ENCODE data around the gene POC1A. TPM values are rescaled to one million over a fixed set of nuclear protein-coding genes. Genes with fewer than 3 reads are reported as not detected.

Gene POC1A
- total RNA-seq, 2 experiments from 2014 or later = 31.7 to 32.3 TPM

- no peak for ATAC-seq
Measured at GRCh38 chr3:52149021-52149420, 5.2 kb downstream of the POC1A start.

DNA sequence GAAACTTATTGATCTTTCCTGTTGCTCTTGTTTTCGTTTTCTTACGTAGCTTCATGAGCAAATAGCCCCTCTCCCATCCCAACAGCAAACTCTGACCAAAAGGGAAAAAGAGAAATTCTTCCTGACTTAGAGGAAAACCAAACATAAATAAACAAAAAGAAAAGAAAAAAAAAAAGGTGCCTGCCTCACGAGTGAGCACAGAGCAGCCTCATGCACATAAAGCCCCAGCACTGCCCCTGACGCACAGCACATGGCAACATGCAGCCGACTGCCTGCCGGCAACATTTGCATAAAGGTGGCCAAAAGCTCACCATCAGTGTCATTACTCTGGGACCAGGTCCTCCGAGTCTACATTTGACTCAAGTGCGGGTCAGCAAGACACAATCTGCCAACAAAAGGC is 6.4 kb downstream of the POC1A start:
- Mint-ChIP-seq H3K4me1 (ENCODE audit: low read depth) (peaks cover 19% of the 10 kb centered on the region), H3K36me3 (ENCODE audit: low read depth) (peaks cover 34% of the 10 kb centered on the region), H3K27ac (no peak overlapping the region), H3K27me3 (ENCODE audit: low read depth) (no peaks in the 10 kb centered on the region), H3K9me3 (ENCODE audit: insufficient read depth) (no peaks in the 10 kb centered on the region), H3K4me3 (no peak overlapping the region)
- POLR2A ChIA-PET = interaction anchor here (0.7 kb wide), 1 partner anchor 152 kb away, joined by 4 read pairs; the partner anchor contains the start of gene RPL29
- CTCF ChIA-PET = interaction anchor here (1.9 kb wide), 1 partner anchor 146 kb away, joined by 11 read pairs; no protein-coding TSS in a partner anchor
- DNase-seq = no peak
- ATAC-seq = no peak

More at GRCh38 chr3:52149021-52149420, 5.2 kb downstream of the POC1A start:
- Mint-ChIP-seq H3K9me3 (ENCODE audit: insufficient read depth) (no peaks in the 10 kb centered on the region), H3K4me3 (no peak overlapping the region), H3K27ac (no peak overlapping the region), H3K36me3 (ENCODE audit: low read depth) (peaks cover 33% of the 10 kb centered on the region), H3K27me3 (ENCODE audit: low read depth) (no peaks in the 10 kb centered on the region), H3K4me1 (ENCODE audit: low read depth) (peaks cover 24% of the 10 kb centered on the region)
- POLR2A ChIA-PET = no interaction called here
- DNase-seq = no peak
- CTCF ChIA-PET = interaction anchor here (1.9 kb wide), 1 partner anchor 147 kb away, joined by 11 read pairs; no protein-coding TSS in a partner anchor

DNA sequence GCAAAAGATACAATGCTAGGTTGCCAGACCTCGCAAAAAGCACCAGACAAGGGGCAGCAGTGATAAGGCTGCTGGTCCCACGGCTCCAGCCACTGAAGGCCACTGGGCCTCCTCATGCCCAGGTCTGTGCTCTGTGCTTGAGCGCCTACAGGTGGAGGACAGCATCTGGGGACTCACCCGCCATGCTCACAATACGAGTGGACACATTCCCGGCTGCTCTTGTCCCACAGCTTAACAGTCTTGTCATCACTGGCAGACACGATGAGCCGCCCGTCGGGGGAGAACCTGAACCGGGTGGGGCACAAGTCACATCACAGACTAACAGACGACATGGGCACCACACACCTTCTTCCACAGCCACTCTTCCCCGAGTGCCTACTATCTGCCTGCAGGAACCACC is 7.4 kb downstream of the POC1A start:
- H3K4me1 Mint-ChIP-seq (ENCODE audit: low read depth) = peaks cover 15% of the 10 kb centered on the region
- H3K27ac Mint-ChIP-seq = no peak overlapping the region
- ATAC-seq (no peak), DNase-seq (no peak)
- H3K27me3 Mint-ChIP-seq (ENCODE audit: low read depth) = no peaks in the 10 kb centered on the region
- H3K36me3 Mint-ChIP-seq (ENCODE audit: low read depth) = peaks cover 34% of the 10 kb centered on the region
- ChIA-PET POLR2A (interaction anchor here (1.0 kb wide), 1 partner anchor 146 kb away, joined by 3 read pairs; no protein-coding TSS in a partner anchor), CTCF (interaction anchor here (1.0 to 1.5 kb wide), 2 partner anchors 93 to 145 kb away, joined by 4 to 11 read pairs; no protein-coding TSS in a partner anchor)
- no peak overlapping the region for H3K4me3 Mint-ChIP-seq
- no peaks in the 10 kb centered on the region for H3K9me3 Mint-ChIP-seq (ENCODE audit: insufficient read depth)

DNA sequence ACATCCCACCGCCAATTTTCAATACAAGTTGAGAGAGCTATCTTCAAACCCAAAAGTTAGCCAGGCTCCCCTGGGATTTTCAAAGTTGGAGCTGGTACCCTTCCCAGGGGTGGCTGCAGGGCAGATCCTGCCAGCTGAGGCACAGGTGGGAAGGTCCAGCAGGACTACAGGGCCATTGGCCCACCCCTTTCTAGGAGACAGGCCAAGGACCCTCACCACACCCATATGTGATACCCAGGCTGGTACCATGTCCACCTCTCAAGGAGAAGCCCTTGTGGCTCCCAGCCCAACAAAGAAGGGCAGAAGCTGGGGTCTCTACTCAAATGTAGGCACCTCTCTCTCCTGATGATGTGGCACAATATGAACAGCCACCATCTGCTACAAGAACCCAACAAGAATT is 8.0 kb downstream of the POC1A start:
- Mint-ChIP-seq H3K27me3 (ENCODE audit: low read depth) (no peaks in the 10 kb centered on the region), H3K4me1 (ENCODE audit: low read depth) (peaks cover 12% of the 10 kb centered on the region), H3K27ac (no peak overlapping the region), H3K36me3 (ENCODE audit: low read depth) (peaks cover 34% of the 10 kb centered on the region), H3K4me3 (no peak overlapping the region), H3K9me3 (ENCODE audit: insufficient read depth) (no peaks in the 10 kb centered on the region)
- ChIA-PET CTCF (interaction anchor here (0.7 to 1.5 kb wide), 3 partner anchors 8 to 145 kb away, joined by 3 to 11 read pairs (median 4); partner anchors contain the start of gene POC1A), POLR2A (interaction anchor here (1.0 kb wide), 1 partner anchor 145 kb away, joined by 3 read pairs; no protein-coding TSS in a partner anchor)
- DNase-seq (no peak), ATAC-seq (no peak)

DNA sequence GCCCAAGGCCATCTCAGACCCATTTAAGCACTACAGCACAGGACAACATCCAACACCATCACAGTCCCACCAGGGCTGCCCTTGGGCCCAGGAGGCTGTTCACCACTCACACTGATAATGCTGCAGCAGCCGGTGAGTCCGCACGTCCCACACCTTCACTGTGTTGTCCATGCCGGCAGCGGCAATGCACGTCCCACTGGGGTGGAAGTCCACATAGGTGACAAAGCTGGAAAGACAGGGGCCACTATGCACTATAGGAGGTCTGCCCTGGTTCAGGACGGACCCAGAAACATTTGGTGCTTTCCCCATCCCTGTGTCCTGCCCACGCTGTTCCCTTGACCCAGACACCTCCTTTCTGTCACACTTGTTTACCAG is 8.5 kb downstream of the POC1A start:
- Mint-ChIP-seq H3K27ac (no peak overlapping the region), H3K9me3 (ENCODE audit: insufficient read depth) (no peaks in the 10 kb centered on the region), H3K36me3 (ENCODE audit: low read depth) (peaks cover 34% of the 10 kb centered on the region), H3K4me1 (ENCODE audit: low read depth) (peaks cover 12% of the 10 kb centered on the region), H3K4me3 (no peak overlapping the region), H3K27me3 (ENCODE audit: low read depth) (no peaks in the 10 kb centered on the region)
- DNase-seq = no peak
- ATAC-seq = no peak
- POLR2A ChIA-PET = interaction anchor here (1.0 kb wide), 1 partner anchor 144 kb away, joined by 3 read pairs; no protein-coding TSS in a partner anchor
- CTCF ChIA-PET = interaction anchor here (0.7 to 1.5 kb wide), 4 partner anchors 9 to 203 kb away, joined by 3 to 11 read pairs (median 5); partner anchors contain the start of genes PARP3 and POC1A

- peaks cover 34% of the 10 kb centered on the region for H3K36me3 Mint-ChIP-seq (ENCODE audit: low read depth)
- no peaks in the 10 kb centered on the region for H3K9me3 Mint-ChIP-seq (ENCODE audit: insufficient read depth)
- DNase-seq = no peak
- ChIA-PET CTCF (interaction anchor here (0.6 to 4.3 kb wide), 21 partner anchors 9 to 203 kb away, joined by 3 to 38 read pairs (median 3); partner anchors contain the start of genes ABHD14B, DUSP7, PARP3 and POC1A), POLR2A (interaction anchor here (0.8 to 0.9 kb wide), 2 partner anchors 10 to 143 kb away, joined by 3 read pairs; partner anchors contain the start of gene POC1A)
- peaks cover 12% of the 10 kb centered on the region for H3K4me1 Mint-ChIP-seq (ENCODE audit: low read depth)
- ATAC-seq = peak; percentile 3
- no peak overlapping the region for H3K4me3 Mint-ChIP-seq
- H3K27me3 Mint-ChIP-seq (ENCODE audit: low read depth) = no peaks in the 10 kb centered on the region
- peak overlapping the region; percentile 16 for H3K27ac Mint-ChIP-seq
Measured at GRCh38 chr3:52144796-52145735, 9.2 kb downstream of the POC1A start.

DNA sequence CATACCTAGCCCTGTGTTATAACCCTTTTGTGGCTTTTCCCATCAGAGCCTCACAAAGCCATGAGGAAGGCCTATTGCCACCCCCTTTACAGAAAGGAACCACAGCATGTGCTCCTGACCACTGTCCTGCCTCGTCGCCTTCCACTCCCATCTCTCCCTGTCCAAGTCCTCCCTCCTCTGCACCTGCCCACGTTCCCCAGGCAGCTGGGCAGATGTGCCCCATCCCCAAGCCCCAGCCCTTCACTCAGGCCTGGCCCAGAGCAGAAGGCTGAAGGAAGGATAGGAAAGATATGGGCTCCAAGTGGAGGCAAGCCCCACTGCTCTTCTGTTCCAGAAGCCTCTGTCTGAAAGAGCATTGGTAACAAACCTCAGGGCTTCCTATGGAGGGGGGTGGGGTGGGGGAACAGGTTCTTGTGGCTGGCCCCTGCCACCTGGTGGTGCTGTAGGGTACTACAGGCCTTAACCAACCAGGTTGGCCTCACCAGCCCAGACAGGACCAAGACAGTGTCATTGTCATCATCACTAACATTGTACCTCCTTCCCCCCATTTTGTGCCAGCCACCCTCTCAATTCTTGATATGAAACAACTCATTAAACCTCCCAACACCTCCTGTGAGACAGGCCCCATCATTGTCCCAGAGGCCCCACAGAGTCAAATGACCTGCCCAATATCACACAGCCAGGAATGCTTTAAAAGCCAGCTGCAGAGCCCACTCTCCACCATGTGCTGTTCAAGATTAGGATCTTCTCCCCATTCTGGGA is 10.0 kb downstream of the POC1A start:
- H3K27ac Mint-ChIP-seq = peak overlapping the region; percentile 82
- no peak overlapping the region for H3K4me3 Mint-ChIP-seq

DNA sequence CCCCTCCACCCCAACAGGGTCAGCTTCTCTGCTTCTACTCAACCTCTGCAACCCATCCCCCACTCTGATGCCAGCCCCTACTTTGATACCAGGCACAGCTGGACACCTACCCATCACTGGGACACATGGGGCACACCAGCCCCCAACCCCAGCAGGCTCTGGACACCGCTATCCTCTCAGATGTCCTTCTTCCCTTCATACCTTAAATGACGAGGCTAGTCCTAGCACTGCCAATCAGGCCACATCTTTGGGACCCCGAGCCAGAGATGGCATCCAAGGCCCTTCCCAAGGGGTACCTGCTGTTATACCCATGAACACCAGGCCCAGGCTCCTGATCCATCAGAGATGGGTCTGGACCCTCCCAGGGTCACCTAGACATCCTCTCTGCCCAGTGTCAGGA is 10.6 kb downstream of the POC1A start:
- Mint-ChIP-seq H3K27ac (peak overlapping the region; percentile 82), H3K4me1 (ENCODE audit: low read depth) (peaks cover 15% of the 10 kb centered on the region), H3K27me3 (ENCODE audit: low read depth) (no peaks in the 10 kb centered on the region), H3K9me3 (ENCODE audit: insufficient read depth) (no peaks in the 10 kb centered on the region), H3K4me3 (no peak overlapping the region), H3K36me3 (ENCODE audit: low read depth) (peaks cover 28% of the 10 kb centered on the region)
- ChIA-PET CTCF (interaction anchor here (0.6 to 4.3 kb wide), 9 partner anchors 11 to 201 kb away, joined by 3 to 38 read pairs (median 3); partner anchors contain the start of genes PARP3 and POC1A), POLR2A (no interaction called here)
- DNase-seq = no peak
- peak; percentile 11 for ATAC-seq

More for the DNA sequence above, 10.0 kb downstream of the POC1A start:
- peaks cover 14% of the 10 kb centered on the region for H3K4me1 Mint-ChIP-seq (ENCODE audit: low read depth)
- H3K27me3 Mint-ChIP-seq (ENCODE audit: low read depth) = no peaks in the 10 kb centered on the region
- ChIA-PET POLR2A (interaction anchor here (0.8 to 0.9 kb wide), 2 partner anchors 10 to 142 kb away, joined by 3 read pairs; partner anchors contain the start of gene POC1A), CTCF (interaction anchor here (0.6 to 4.3 kb wide), 23 partner anchors 9 to 202 kb away, joined by 3 to 38 read pairs (median 3); partner anchors contain the start of genes ABHD14B, DUSP7, PARP3 and POC1A)
- DNase-seq (peak; percentile 92), ATAC-seq (peak; percentile 92)
- H3K9me3 Mint-ChIP-seq (ENCODE audit: insufficient read depth) = no peaks in the 10 kb centered on the region
- peaks cover 32% of the 10 kb centered on the region for H3K36me3 Mint-ChIP-seq (ENCODE audit: low read depth)

DNA sequence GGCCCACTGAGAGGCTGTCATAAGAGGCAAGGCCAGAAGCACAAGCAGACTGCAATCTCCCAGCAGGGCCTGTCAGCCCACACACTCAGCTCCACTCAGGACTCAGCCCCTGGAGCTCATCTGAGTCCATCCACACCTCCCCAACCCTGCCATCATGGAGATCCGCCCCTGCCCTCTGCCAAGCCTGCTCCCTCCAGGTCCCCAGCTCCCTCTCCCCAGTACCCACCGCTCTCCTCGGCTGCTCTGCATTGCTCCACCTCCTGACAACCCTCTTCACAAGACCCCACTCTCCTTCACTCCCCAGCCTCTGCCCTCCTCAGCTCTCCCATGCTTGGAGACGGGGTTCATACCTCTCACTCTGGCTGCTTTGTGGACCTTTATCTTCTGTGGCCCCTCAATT is 11.1 kb downstream of the POC1A start:
- POLR2A ChIA-PET = no interaction called here
- DNase-seq (no peak), ATAC-seq (no peak)
- Mint-ChIP-seq H3K4me1 (ENCODE audit: low read depth) (peaks cover 15% of the 10 kb centered on the region), H3K4me3 (no peak overlapping the region), H3K36me3 (ENCODE audit: low read depth) (peaks cover 30% of the 10 kb centered on the region), H3K9me3 (ENCODE audit: insufficient read depth) (no peaks in the 10 kb centered on the region), H3K27ac (peak overlapping the region; percentile 63), H3K27me3 (ENCODE audit: low read depth) (no peaks in the 10 kb centered on the region)
- CTCF ChIA-PET = interaction anchor here (0.9 to 4.3 kb wide), 6 partner anchors 12 to 201 kb away, joined by 3 to 38 read pairs (median 4); partner anchors contain the start of genes PARP3 and POC1A

DNA sequence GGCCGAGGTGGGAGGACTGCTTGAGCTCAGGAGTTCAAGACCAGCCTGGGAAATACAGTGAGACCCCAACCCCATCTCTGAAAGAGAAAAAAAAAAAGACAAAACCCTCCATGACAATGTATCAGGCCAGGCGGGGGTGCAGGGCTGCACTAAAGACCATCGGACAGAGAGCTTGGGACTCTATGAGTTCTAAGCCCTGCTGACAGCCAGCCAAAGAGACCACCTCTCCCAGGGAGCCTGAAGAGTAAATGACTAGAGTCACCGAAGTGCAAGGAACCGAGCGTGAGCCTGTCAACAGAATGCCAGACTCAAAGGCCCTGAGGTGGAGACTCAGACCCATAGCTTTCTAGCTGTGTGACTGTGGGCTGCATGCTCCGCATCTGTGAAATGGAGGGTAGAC is 12.5 kb downstream of the POC1A start:
- CTCF ChIA-PET = interaction anchor here (4.3 kb wide), 1 partner anchor 141 kb away, joined by 38 read pairs; no protein-coding TSS in a partner anchor
- Mint-ChIP-seq H3K4me1 (ENCODE audit: low read depth) (peaks cover 15% of the 10 kb centered on the region), H3K27me3 (ENCODE audit: low read depth) (no peaks in the 10 kb centered on the region), H3K4me3 (no peak overlapping the region), H3K36me3 (ENCODE audit: low read depth) (peaks cover 33% of the 10 kb centered on the region), H3K9me3 (ENCODE audit: insufficient read depth) (no peaks in the 10 kb centered on the region), H3K27ac (no peak overlapping the region)
- no peak for ATAC-seq
- DNase-seq = no peak
- POLR2A ChIA-PET = interaction anchor here (0.6 kb wide), 1 partner anchor 11 kb away, joined by 4 read pairs; no protein-coding TSS in a partner anchor

GRCh38 chr3:52140769-52141168 is 13.5 kb downstream of the POC1A start:
- ChIA-PET POLR2A (no interaction called here), CTCF (interaction anchor here (0.8 kb wide), 1 partner anchor 138 kb away, joined by 4 read pairs; no protein-coding TSS in a partner anchor)
- no peak for DNase-seq
- H3K27ac Mint-ChIP-seq = no peak overlapping the region
- peaks cover 15% of the 10 kb centered on the region for H3K4me1 Mint-ChIP-seq (ENCODE audit: low read depth)
- no peaks in the 10 kb centered on the region for H3K27me3 Mint-ChIP-seq (ENCODE audit: low read depth)
- ATAC-seq = no peak
- H3K4me3 Mint-ChIP-seq = no peak overlapping the region
- H3K9me3 Mint-ChIP-seq (ENCODE audit: insufficient read depth) = no peaks in the 10 kb centered on the region
- H3K36me3 Mint-ChIP-seq (ENCODE audit: low read depth) = peaks cover 31% of the 10 kb centered on the region
